K562 (cell line): ENCODE results near the gene TRIM40. TPM values are rescaled to one million over a fixed set of nuclear protein-coding genes. Genes with fewer than 3 reads are reported as not detected.

Source experiments
- CEBPB ChIP-seq: fragments of 450-650 bp; IDR thresholded peaks from 2 replicates; pipeline ENCODE4 v1.6.1; 2016; ENCODE audit warnings: missing genetic modification characterization, missing compliant biosample characterization
- CTCF ChIP-seq, 3 experiments: IDR thresholded peaks in 2 of 3; conservative IDR thresholded peaks in 1 of 3; 2 replicates each; pipeline ENCODE4 v1.5.1; 2011 to 2012; ENCODE audit warnings: low read length in 3 of 3, mild to moderate bottlenecking in 3 of 3, control low read depth in 2 of 3, improper control_type of control experiment in 1 of 3, inconsistent platforms in 1 of 3, low read depth in 1 of 3, mixed read lengths in 1 of 3, moderate library complexity in 1 of 3; ENCODE audit not compliant: insufficient read depth in 2 of 3
- GABPA ChIP-seq: fragments of 200-800 bp; sonication (Bioruptor generic); conservative IDR thresholded peaks from 2 replicates; pipeline ENCODE4 v1.6.1; 2016; ENCODE audit warnings: low read depth, missing genetic modification characterization, missing compliant biosample characterization
- HLTF ChIP-seq: fragments of 450-650 bp; IDR thresholded peaks from 2 replicates; pipeline ENCODE4 v1.6.1; 2016
- MAX ChIP-seq: sonication (generic); formaldehyde crosslinking; IDR thresholded peaks from 2 replicates; pipeline ENCODE4 v1.9.0; 2022; ENCODE audit warnings: mild to moderate bottlenecking, missing genetic modification reagents
- PRPF4 ChIP-seq: fragments of 200-400 bp; formaldehyde crosslinking; IDR thresholded peaks from one replicate; pipeline ENCODE4 v1.6.1; 2017; ENCODE audit warnings: low read length, low read depth, mild to moderate bottlenecking; ENCODE audit not compliant: insufficient read depth, poor library complexity, severe bottlenecking
- ZNF140 ChIP-seq: fragments of 250-450 bp; sonication (Bioruptor Pico); IDR thresholded peaks from 2 replicates; pipeline ENCODE4 v1.8.0; 2021; ENCODE audit warnings: moderate library complexity, mild to moderate bottlenecking, inconsistent platforms
- ZNF174 ChIP-seq: fragments of 250-450 bp; sonication (Bioruptor Pico); IDR thresholded peaks from 2 replicates; pipeline ENCODE4 v1.4.0; 2020; ENCODE audit warnings: mild to moderate bottlenecking
- polyA plus RNA-seq, 8 experiments: library from polyadenylated mRNA; depleted of rRNA in 4 of 8; stranded (reverse) in 5 of 8; unstranded in 3 of 8; fragments of >200 nt; fragmentation: Nextera tagmentation in 2 of 8; fragmentation: Illumina TruSeq in 1 of 8; extraction: Ambion mirVana in 2 of 8; extraction: Trizol in 1 of 8; gene quantifications; 2 replicates each; pipeline versions ENCODE4 v1.2.1 to v1.2.3, GENCODE V29; 2011 to 2014; ENCODE audit warnings: inconsistent platforms in 1 of 8, missing spikeins in 1 of 8
- total RNA-seq, 7 experiments: library from RNA; depleted of rRNA in 6 of 7; stranded (reverse); fragments of >200 nt in 6 of 7; fragmentation: Illumina TruSeq in 2 of 7; extraction: Trizol in 2 of 7; gene quantifications; 2 replicates each; pipeline versions ENCODE4 v1.2.1 to v1.2.3, GENCODE V29; 2011 to 2021; ENCODE audit warnings: low replicate concordance in 1 of 7
- TF ChIP-seq, protein P1 (sequence below), 2 experiments: fragments of 450-650 bp in 1 of 2; IDR thresholded peaks; 2 replicates each; pipeline ENCODE4 v1.6.1; 2011 to 2017; ENCODE audit warnings: low read depth in 2 of 2, antibody characterized with exemption in 1 of 2, borderline replicate concordance in 1 of 2, low read length in 1 of 2, mild to moderate bottlenecking in 1 of 2, mixed read lengths in 1 of 2; ENCODE audit not compliant: control insufficient read depth in 1 of 2

The TRIM40 gene
- total and polyA plus RNA-seq, 9 of the 15 experiments (the other 6 are each of a cell fraction or from before 2014, with no cell fraction given) = 0.04 to 0.08 TPM; not detected in 7

GRCh38 chr6:30163090-30163917 is 27.4 kb downstream of the TRIM40 start, which contains the start of gene TRIM15 (continued):
- no peak for TF ChIP-seq ZNF174 (CRISPR knock-in tag)
- no peak for TF ChIP-seq HLTF
- peak; percentile 26; the same call in 1 of the 2 replicates for TF ChIP-seq CEBPB (tag)
- TF ChIP-seq MAX (CRISPR knock-in tag) = no peak
- TF ChIP-seq ZNF140 = no peak
- TF ChIP-seq GABPA (tag) = peak; percentile 58
- TF ChIP-seq, protein P1, sequence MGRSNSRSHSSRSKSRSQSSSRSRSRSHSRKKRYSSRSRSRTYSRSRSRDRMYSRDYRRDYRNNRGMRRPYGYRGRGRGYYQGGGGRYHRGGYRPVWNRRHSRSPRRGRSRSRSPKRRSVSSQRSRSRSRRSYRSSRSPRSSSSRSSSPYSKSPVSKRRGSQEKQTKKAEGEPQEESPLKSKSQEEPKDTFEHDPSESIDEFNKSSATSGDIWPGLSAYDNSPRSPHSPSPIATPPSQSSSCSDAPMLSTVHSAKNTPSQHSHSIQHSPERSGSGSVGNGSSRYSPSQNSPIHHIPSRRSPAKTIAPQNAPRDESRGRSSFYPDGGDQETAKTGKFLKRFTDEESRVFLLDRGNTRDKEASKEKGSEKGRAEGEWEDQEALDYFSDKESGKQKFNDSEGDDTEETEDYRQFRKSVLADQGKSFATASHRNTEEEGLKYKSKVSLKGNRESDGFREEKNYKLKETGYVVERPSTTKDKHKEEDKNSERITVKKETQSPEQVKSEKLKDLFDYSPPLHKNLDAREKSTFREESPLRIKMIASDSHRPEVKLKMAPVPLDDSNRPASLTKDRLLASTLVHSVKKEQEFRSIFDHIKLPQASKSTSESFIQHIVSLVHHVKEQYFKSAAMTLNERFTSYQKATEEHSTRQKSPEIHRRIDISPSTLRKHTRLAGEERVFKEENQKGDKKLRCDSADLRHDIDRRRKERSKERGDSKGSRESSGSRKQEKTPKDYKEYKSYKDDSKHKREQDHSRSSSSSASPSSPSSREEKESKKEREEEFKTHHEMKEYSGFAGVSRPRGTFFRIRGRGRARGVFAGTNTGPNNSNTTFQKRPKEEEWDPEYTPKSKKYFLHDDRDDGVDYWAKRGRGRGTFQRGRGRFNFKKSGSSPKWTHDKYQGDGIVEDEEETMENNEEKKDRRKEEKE (IDR thresholded peaks at IDR 0.05; ENCODE audit: borderline replicate concordance in 1 of 2, control insufficient read depth in 1 of 2, low read depth in 2 of 2, low read length in 1 of 2) = no peak
- TF ChIP-seq CTCF (IDR thresholded peaks at IDR 0.05 in 2 of 3, conservative IDR thresholded peaks at IDR 0.05 in 1 of 3; ENCODE audit: insufficient read depth in 2 of 3, low read depth in 1 of 3, low read length in 3 of 3) = no peak
- no peak for TF ChIP-seq PRPF4
- TF ChIP-seq, all 486 proteins: peak for 5
